ENCODE measurements around the gene DYNLT2.

Gene DYNLT2

DNA sequence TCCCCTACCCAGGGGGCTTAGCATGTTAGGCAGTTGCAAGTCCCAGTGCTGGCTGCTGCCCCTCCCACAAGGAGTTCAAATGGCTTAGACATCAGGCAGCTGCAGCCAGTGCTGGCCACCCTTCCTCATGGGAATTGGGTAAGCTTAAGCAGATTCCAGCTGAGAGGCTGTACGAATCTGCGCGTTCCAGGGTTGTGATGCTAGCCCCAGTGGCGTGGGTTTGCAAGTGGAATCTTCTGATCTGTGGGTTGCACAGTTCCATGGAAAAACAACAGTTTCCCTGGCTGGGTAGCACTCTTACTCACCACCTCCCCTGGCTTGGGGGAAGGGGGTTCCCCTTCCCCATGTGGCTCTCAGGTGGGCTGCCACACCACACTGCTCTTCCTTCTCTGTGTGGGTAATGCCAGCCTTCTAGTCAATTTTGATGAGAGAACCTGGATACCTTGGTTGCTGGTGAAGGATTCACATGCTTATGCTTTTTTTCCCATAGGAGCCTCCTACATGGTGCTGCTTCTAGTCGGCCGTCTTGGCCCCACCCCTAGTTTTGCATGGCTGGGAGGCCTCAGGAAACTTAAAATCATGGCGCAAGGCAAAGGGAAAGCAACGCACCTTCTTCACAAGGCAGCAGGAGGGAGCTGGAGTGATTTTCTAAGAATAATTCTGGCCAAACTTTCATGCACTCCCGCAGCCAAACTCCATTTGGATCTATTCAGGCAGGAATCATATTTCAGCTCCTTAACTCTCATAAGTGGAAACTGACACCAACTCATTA, 13.0 kb downstream of the DYNLT2 start:
- DNase-seq (ENCODE audit: low spot score) = peak; percentile 72

DNA sequence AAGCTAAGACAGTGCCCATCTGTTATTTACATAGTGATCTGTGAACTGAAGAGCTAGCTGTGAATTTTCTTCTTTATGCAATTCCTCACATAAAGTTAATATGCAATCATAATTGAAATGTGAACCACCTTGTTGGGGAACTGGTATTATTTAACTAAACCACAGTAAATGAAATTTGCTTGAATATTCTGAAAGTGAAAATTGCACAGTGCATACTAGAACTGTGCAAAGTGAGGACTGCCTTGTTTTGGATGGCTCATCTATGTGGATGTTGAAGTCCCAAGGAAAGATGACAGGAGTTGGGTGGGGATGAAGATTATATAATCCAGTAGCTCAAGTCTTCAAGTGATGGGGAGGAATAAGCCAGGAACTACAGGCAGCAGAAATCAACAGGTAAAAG, 21.4 kb downstream of the DYNLT2 start:
- no peak for DNase-seq (ENCODE audit: low spot score)

DNA sequence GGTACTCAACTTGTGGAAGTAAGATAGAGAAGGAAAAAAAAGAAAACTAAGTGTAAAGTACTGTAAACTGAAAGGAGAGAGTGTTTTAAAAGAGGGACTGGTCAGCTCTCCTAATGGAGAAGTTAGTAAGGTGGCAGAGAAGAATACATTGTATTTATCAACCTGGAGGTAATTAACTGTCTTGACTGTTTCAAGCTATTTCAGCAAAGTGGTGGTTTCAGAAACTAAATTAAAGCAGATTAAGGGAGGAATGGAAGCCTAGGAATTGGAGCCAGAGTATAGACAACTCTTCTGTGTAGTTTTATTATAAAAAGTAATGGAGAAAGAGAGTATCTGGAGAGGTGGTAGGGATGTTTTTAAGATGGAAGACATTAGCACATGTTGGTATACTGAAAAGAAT, 24.4 kb downstream of the DYNLT2 start:
- no peak for DNase-seq (ENCODE audit: low spot score)

DNA sequence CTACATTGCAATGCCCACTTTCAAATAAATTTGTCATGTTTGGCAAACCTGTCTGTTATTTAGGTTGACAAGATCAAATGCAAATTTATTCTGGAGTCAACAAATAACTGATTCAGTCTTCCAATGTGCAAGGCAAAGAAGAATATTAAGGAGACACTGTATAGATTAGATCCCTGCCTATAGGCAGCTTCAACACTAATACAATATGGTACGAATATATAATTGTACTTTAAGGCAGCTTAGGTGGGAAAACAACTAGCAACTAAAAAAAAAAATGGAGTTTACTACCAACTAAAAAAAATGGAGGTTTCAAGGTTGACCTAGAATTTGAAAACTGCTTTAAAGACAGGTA, 25.3 kb downstream of the DYNLT2 start:
- no peak for DNase-seq (ENCODE audit: low spot score)

DNA sequence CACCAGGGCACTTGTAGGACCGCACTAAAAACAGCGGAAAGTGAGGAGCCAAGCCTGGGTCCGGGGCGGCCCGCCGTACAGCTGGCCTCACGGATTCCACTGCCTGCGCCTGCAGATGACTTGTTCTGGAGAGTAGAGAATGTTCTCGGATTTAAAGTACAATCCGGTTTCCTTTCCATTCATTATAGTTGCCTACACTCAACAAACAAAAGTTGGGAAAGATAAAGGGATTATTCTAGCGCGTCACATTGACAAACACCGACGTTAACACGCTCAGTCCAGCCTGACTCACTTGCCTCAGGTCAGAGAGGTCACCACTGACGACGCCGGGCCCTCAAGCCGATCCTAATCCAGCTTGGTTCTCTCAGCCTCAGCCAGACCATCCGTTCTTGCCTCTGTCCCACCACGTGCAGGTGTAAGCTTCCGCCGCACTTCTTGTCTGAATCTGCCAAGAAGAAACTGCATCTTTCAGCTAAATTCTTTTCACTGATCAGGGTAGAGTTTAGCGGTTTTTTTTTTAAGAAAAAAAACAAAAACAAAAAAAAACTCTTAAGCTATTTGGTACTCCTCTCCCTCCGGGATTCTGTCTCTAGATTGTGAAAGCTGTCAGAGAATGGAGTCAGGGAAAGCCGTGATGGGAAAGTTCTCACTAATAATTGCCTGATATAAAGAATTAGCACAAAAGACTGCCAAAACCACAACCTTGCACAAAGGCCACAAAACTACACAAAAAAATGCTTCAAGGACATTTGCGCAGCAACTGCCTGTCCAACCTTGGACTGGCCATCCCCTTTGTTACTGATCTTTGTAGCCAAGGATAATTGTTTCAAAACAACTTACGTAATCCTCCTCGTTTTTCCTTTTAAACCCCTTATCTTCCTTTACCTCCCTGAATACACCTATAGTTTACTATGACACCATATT, 26.0 kb downstream of the DYNLT2 start:
- peak; percentile 43 for DNase-seq (ENCODE audit: low spot score)

DNA sequence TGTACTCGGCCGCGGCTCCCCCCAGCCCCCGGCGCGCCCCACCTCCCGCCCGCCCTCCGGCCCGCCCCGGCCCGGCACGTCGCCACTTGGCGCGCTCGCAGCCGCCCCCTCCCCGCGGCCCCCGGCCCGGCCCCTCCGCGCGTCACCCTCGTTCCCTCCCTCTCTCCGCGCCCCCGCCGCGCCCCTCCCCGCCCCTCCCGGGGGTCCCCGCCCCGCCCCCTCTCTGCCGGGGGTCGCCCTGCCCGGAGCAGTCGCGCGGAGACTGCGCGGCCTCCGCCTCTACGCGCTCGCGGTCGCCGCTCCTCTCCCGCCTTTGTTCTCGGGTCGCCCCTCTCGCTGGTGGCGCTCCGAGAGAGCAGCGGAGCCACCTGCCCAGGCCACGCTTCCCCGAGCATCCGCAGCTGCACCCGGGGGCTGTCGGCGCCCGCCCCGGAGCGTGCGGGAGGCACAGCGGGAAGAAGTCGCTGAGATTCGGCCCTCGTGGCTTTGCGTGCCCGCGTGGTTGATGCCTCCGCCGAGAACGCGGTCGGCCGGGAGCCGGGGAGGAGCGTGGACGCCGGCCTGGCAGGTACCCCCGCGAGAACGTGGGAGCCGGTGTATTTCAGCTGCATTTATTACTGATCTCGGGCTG, 26.8 kb downstream of the DYNLT2 start, which contains the start of gene PHF10:
Gene PHF10, minus strand, starts transcription at position 7 of the 631 bp plus-strand sequence. CDS start 569 bp downstream, outside the sequence.
- DNase-seq (ENCODE audit: low spot score) = peak; percentile 94

DNA sequence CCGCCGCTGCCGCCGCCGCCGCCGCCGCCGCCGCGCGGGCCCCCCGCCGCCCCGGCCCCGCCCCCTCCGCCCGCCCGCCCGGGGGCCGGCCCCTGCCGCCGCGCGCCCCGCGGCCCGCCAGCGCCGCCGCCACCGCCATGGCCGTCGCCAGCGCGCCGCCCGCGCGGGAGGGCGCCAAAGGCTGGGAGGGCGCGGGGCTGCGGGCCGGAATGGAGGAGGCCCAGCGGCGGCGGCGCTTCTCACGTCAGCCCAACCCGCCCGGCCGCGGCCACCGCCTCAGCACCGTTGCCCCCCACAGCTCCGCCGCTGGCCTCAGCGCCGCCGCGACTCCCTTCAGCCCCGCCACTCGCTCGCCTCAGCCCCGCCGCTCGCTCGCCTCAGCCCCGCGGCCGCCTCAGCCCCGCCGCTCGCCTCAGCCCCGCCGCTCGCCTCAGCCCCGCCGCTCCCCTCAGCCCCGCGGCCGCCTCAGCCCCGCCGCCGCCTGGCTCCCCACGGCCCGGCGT, 27.3 kb downstream of the DYNLT2 start:
- DNase-seq (ENCODE audit: low spot score) = peak; percentile 84

DNA sequence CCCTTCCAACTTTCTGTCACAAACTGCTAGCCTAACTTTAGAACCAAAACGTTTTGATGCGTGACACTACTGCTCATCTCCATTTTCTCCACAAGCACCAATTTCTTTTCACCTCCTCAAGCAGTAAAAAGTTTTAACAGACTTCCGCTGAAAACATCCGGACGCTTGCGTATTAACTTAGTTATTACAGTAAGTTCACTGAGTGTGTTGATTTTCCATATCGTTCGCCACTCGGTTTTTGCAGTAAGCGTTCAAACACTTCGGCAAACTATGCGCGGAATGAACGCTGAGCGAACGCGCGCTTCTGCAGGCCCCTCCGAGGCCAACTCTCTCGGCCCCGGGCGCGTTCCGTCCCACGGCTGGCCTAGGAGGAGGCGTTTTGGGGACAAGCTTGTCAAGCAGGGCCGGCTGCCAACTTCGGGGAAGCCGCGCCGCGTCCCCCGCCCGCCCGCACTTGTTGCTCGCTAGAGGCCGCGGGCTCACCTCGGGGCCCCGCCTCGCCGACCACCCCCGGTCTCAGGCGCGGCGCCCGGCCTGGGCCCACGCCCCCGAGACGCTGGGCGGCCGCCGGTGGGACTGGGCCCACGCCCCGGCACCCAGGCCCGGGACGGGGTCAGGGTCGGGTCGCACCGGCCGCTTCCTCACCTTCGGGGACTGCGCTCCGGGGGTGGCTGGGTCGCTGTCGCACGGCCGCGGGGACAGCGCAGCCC, 28.0 kb downstream of the DYNLT2 start:
- peak; percentile 85 for DNase-seq (ENCODE audit: low spot score)

DNA sequence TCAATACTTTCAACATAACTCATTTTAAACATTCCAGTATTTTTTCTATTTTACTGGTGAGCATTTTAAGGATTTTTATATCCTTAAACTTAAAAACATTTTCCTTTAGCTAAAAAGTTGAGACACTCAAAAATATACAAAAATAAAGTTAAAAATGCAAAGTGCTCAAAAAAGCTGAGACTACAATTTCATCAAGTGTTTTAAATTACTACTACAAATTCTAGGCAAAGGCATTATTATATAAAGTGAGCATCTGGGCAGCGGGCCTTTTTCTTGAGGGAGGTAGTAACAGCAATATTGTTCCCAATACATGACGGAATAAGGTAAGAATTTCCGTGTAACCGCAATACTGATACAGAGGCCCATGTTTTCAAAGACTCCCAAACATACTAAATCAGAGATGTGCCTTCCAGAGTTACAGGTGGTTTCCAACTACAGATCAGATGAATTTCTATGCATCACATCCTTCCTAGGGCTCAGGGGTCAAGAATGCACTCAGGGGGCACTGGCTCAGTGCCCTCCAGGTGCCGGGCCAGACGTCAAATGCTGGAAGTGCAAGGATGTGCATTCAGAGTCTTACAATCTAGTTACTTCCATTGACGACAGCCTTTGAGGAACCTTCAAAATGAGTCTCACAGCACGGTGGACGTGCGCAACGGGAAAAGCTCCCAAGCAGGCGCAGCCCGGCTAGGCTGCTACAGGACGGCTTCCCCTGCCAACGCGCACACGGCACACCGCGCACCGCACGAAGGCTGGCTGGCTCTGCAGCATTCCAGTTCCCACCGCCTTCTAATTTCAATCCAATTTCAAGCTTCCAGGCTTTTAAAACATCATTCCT, 28.8 kb downstream of the DYNLT2 start:
- DNase-seq (ENCODE audit: low spot score) = peak; percentile 65

DNA sequence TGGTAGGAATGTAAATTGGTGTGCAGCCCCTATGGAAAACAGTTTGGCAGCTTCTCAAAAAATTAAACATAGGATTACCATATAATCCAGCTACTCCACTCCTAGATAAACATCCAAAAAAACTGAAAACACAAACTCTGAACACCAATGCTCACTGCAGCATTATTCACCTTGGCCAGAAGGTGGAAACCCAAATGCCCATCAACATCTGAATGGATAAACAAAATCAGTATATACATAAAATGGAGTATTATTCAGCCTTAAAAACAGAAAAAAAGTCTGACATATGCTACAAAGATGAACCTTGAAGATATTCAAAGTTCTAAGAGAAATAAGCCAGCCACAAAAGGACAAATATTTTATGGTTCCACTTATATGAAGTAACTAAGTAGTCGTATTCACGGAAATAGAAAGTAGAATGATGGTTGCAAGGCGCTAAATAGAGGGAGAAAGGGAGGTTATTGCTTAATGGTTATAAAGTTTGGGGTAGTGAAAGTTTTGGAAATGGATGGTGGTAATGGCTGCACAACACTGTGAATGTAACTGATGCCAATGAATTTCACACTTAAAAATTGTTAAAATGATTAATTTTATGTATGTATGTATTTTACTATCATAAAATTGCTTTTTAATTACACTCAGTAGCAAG, 31.0 kb downstream of the DYNLT2 start:
- DNase-seq (ENCODE audit: low spot score) = no peak

DNA sequence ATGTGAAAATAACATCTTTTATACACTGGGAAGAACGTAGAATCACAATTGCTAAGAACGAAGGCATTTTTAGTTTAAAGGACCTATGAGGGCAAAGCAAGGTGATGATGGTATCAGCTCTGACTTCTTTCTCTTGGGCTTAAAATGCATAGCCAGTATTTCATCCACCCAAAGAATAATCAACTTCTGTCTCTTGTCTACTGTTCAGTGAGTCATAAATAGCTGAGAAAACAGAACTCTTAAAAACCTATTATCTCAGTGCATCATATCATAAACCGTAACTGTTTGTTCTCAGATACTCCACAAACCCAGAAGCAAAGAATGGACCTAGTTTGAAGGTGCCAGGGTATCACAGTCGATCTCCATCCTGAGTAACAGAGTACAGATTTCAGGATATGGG, 32.3 kb downstream of the DYNLT2 start:
- no peak for DNase-seq (ENCODE audit: low spot score)

DNA sequence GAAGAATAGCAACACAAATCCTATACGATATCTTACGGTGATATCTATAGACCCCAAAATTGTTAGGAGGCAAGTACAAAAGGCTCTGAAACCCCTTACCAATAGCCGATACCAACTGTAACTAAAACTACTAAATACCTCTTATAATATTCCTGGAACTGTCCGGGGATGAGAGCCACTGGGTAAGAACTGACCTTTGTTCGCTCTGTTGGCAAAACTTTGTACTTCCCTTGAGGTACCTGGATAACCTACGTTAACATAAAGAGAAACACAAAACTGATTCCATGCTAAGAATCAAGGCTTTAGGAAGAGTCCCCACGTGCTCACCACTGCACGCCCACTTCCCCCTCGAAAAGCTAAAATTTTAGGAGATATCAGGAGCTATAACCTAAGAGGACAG, 36.8 kb downstream of the DYNLT2 start:
- no peak for DNase-seq (ENCODE audit: low spot score)

DNA sequence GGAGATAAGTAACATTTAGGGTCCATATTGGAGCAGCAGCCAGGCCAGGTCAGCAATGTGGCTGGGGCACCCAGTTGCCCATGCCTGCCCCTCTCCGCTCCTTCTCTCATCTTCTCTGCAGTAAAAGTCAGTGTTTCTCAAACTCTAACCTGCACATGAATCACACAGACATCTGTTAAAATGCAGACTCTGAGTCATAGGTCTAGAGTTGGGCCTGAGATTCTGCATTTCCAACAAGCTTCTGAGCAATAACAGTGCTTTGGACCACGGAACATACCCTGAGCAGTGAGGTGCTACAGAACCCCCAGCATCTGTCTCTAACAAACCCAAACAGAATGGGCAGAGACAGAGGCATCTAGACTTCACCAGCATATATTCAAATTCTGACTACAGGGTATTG, 37.2 kb downstream of the DYNLT2 start:
- no peak for DNase-seq (ENCODE audit: low spot score)

DNA sequence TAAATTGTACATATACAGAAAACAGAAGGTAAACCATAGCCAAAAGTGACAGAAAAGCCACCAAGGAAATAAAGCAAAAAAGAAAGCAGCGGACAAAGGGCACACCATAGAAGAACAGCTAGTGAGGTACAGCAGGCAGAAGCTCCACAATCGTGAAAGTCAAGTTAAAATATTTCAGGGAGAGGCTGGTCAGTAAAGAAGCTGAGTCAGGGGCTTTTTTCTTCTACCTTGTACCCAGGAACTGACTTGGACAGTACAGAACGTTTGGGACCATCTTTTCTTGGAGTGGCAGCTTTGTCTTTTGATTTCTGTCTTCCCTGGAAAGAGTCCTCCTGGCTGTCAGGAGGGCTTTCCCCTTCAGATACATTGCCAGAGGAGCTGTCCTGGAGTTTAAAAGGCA, 41.4 kb downstream of the DYNLT2 start:
- DNase-seq (ENCODE audit: low spot score) = no peak

DNA sequence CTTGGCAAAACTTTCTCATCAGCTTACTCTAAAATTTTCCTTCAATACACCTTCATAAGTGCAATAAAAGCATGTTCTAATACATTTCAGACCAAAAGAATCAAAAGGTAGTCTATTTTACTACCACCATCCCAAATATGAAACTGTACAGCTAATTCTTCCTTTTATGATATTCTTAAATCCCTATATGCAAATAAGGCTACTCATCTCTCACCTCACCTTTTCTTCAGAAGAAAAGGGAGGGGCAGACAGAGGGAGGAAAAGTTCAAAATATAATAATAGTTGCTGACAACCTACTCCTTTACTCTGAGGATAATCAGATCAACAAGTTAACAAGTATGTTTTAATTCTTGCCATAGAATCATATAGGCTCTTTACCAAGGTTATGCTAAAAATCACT, 42.1 kb downstream of the DYNLT2 start:
- no peak for DNase-seq (ENCODE audit: low spot score)

DNA sequence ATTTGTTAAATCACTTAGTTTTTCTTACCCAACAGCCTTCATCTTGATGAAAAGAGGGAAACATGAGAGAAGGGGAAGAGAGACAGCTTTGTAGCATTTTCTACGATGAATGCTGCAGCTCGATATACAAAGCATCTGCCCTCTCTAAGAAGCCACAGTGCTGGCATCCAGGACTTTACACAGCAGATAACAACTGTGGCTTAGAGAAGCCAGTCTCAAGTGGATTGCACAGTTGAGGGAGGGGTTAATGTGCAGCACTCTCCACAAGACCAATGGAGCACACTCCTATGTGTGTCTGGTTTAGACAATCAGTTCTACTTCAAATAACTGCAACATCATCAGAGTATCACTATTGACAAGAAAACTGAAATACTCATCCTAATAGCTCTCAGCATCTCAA, 43.6 kb downstream of the DYNLT2 start:
- DNase-seq (ENCODE audit: low spot score) = no peak

DNA sequence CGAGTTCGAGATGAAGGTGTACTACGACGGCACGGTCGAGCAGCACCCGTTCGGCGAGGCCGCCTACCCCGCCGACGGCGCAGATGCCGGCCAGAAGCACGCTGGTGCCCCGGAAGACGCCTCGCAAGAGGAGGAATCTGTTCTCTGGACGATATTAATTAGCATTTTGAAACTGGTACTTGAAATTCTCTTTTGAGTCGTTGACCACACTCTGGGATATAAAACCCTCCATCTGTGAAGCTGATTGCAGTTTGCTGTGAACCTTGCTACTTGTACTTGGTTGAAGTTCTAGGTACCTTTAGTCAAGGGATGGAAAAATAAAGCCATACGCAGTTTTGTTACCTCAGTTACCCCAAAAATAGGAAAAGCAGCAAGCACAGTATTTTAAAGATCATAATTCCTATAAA, 48.5 kb downstream of the DYNLT2 start:
- no peak for DNase-seq (ENCODE audit: low spot score)

DNA sequence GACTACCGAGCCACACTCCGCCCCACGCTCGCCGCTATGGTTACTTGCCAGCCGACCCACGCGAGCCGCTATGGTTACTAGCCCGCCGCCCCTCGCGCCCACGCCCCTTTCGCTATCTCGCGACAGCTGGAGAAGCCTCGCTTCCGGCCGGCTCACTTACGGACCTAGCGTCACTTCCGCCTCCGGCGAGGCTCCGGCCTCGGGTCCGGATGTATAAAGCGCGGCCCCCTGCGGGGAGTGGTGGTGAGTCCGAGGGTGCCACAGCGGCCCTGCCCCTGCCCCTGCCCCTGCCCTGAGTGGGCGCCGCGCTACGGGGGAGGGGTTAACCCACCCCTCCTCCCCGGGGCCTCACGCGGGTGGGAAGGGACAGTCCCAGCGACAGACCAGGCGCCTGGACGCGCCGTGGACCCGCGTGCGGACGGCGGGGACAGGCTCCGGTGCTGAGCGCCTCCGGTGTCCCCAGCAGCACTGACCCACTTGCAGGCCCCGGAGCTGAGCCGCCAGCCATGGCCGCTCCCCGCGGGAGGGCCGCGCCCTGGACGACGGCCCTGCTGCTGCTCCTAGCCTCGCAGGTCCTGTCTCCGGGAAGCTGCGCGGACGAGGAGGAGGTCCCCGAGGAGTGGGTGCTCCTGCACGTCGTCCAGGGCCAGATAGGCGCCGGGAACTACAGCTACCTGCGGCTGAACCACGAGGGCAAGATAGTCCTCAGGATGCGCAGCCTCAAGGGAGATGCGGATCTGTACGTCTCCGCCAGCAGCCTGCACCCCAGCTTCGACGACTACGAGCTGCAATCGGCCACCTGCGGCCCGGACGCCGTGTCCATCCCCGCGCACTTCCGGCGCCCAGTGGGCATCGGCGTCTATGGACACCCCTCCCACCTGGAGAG, 49.2 kb downstream of the DYNLT2 start, which contains the start of the genes C6orf120 and WDR27:
Gene C6orf120, plus strand, starts transcription at position 173 of the 886 bp plus-strand sequence. Its CDS starts 334 bp downstream, at position 507.
Gene WDR27, minus strand, starts transcription at position 76 of the 886 bp plus-strand sequence. CDS start 13,024 bp downstream, outside the sequence.
- DNase-seq (ENCODE audit: low spot score) = peak; percentile 96

All from D341Med (cell line).